HEK293T (cell line): ENCODE measurements around the gene CTXND1.

Experiments
- CTCF ChIA-PET: fragments of 350-600 bp; formaldehyde crosslinking; extraction: SDS; loops from one replicate; lab custom pipeline; 2021; ENCODE audit warnings: antibody characterized with exemption, inconsistent platforms; lab: Yijun Ruan, JAX
- POLR2A ChIA-PET: fragments of 350-600 bp; formaldehyde crosslinking; extraction: SDS; loops from one replicate; lab custom pipeline; 2020; ENCODE audit warnings: antibody characterized with exemption, inconsistent platforms; lab: Yijun Ruan, JAX
- DNase-seq: peaks from one replicate; pipeline ENCODE4 v3.0.0; 2012; ENCODE audit warnings: mixed read lengths; ENCODE audit errors: extremely low spot score
- ARNT ChIP-seq: fragments of 450-650 bp; IDR thresholded peaks from 2 replicates; pipeline ENCODE4 v1.6.1; 2017; ENCODE audit warnings: mild to moderate bottlenecking
- BHLHE40 ChIP-seq: fragments of 450-650 bp; IDR thresholded peaks from 2 replicates; pipeline ENCODE4 v1.6.1; 2016; ENCODE audit warnings: mild to moderate bottlenecking, moderate library complexity, borderline replicate concordance
- CTBP1 ChIP-seq: fragments of 450-650 bp; IDR thresholded peaks from 2 replicates; pipeline ENCODE4 v1.6.1; 2016; ENCODE audit warnings: borderline replicate concordance
- ELF4 ChIP-seq: fragments of 450-650 bp; IDR thresholded peaks from 2 replicates; pipeline ENCODE4 v1.6.1; 2017; ENCODE audit warnings: antibody characterized with exemption
- FOXA1 ChIP-seq: fragments of 450-650 bp; IDR thresholded peaks from 2 replicates; pipeline ENCODE4 v1.6.1; 2016; ENCODE audit warnings: mild to moderate bottlenecking
- FOXK2 ChIP-seq: fragments of 450-650 bp; IDR thresholded peaks from 2 replicates; pipeline ENCODE4 v1.6.1; 2016; ENCODE audit warnings: mild to moderate bottlenecking
- FOXM1 ChIP-seq: fragments of 450-650 bp; IDR thresholded peaks from 2 replicates; pipeline ENCODE4 v1.6.1; 2017; ENCODE audit warnings: mild to moderate bottlenecking, borderline replicate concordance
- HDGF ChIP-seq: fragments of 450-650 bp; IDR thresholded peaks from 2 replicates; pipeline ENCODE4 v1.6.1; 2017; ENCODE audit warnings: antibody characterized with exemption, borderline replicate concordance
- L3MBTL2 ChIP-seq: fragments of 450-650 bp; conservative IDR thresholded peaks from 2 replicates; pipeline ENCODE4 v1.6.1; 2016; ENCODE audit warnings: mild to moderate bottlenecking
- LEF1 ChIP-seq: fragments of 450-650 bp; IDR thresholded peaks from 2 replicates; pipeline ENCODE4 v1.6.1; 2017; ENCODE audit warnings: mild to moderate bottlenecking, borderline replicate concordance
- NFRKB ChIP-seq: fragments of 450-650 bp; IDR thresholded peaks from 2 replicates; pipeline ENCODE4 v1.6.1; 2016; ENCODE audit warnings: mild to moderate bottlenecking, moderate library complexity
- SP1 ChIP-seq: fragments of 450-650 bp; IDR thresholded peaks from 2 replicates; pipeline ENCODE4 v1.6.1; 2017
- SUZ12 ChIP-seq: fragments of 450-650 bp; IDR thresholded peaks from 2 replicates; pipeline ENCODE4 v1.6.1; 2016; ENCODE audit warnings: mild to moderate bottlenecking
- TARDBP ChIP-seq: fragments of 450-650 bp; IDR thresholded peaks from 2 replicates; pipeline ENCODE4 v1.6.1; 2016
- ZNF384 ChIP-seq: fragments of 450-650 bp; IDR thresholded peaks from 2 replicates; pipeline ENCODE4 v1.6.1; 2016
- TF ChIP-seq, protein P1 (sequence below): fragments of 450-650 bp; IDR thresholded peaks from 2 replicates; pipeline ENCODE4 v1.6.1; 2016

Gene CTXND1

DNA sequence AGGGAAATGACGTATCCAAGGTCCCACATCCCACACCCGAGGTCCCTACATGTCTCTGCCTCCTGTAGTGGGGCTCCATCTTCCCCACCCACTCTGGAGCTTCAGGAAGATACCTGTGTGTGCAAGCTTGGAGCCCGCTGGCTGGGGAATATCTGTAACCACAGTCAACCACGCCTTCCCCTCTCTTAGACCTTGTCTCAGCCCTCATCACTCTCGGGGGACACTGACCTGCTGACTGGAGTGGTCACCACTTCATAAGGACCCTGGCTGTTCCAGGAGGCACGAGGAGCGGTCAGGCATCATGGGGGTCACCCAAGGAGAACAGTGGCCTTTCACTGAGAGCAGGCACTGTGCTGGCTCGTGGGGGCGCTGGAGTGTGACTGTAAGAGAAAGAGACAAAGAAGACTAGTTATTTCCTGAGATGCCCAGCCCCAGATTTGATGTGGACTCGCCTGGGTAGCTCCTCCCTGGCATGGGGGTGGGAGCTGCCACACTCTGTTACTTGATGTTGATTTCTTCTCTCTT is 48.6 kb downstream of the CTXND1 start:
- POLR2A ChIA-PET = no interaction called here
- no peak for TF ChIP-seq ELF4
- TF ChIP-seq FOXK2 = no peak
- TF ChIP-seq BHLHE40 = no peak
- no peak for TF ChIP-seq ZNF384
- TF ChIP-seq, protein P1, sequence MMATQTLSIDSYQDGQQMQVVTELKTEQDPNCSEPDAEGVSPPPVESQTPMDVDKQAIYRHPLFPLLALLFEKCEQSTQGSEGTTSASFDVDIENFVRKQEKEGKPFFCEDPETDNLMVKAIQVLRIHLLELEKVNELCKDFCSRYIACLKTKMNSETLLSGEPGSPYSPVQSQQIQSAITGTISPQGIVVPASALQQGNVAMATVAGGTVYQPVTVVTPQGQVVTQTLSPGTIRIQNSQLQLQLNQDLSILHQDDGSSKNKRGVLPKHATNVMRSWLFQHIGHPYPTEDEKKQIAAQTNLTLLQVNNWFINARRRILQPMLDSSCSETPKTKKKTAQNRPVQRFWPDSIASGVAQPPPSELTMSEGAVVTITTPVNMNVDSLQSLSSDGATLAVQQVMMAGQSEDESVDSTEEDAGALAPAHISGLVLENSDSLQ = no peak
- no peak for TF ChIP-seq SUZ12
- no peak for TF ChIP-seq FOXA1
- TF ChIP-seq TARDBP = no peak
- TF ChIP-seq FOXM1 = no peak
- TF ChIP-seq SP1 = no peak
- no peak for TF ChIP-seq NFRKB
- TF ChIP-seq CTBP1 = no peak
- TF ChIP-seq HDGF = no peak
- TF ChIP-seq LEF1 = no peak
- TF ChIP-seq ARNT = no peak
- no peak for TF ChIP-seq L3MBTL2
- no peak for DNase-seq
- CTCF ChIA-PET = no interaction called here

DNA sequence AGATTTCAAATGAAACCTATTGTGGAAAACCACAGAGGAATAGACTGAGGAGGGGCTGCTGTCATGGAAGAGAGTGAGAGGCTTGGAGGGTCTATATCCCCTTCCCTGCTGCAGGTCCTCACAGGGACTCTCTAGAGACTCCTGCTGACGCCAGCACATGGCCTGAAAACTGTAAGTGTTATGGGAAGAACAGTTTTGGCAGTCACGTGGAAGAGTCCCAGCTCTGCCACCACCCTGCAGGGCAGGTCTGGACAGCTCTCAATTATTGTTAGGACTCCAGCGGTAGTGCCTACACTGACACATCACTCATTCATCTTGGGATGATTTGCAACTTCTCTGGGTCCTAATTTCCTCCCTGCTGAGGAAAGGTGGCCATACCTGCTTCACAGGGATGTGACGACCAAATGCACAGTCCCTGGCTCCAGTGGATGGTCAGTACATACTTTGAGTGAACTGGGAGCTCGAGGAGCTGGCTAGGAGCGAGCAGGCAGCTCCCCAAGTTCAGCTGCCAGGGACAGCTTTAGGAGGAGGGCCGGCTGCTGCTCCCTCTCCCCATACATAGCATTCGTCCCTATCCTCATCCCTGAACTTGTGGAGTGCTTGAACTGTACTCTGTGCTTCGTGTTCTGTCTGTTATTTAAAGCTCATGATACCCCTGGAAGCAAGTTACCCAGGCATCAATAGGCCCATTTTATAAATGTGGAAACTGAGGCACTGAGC is 49.2 kb downstream of the CTXND1 start:
- CTCF ChIA-PET = no interaction called here
- TF ChIP-seq ELF4 (no peak), HDGF (no peak), ZNF384 (no peak), LEF1 (no peak), ARNT (no peak), NFRKB (no peak), TARDBP (no peak), SP1 (no peak), FOXA1 (no peak), SUZ12 (no peak), L3MBTL2 (no peak), CTBP1 (no peak)
- TF ChIP-seq, protein P1 = no peak
- POLR2A ChIA-PET = no interaction called here
- no peak for DNase-seq

DNA sequence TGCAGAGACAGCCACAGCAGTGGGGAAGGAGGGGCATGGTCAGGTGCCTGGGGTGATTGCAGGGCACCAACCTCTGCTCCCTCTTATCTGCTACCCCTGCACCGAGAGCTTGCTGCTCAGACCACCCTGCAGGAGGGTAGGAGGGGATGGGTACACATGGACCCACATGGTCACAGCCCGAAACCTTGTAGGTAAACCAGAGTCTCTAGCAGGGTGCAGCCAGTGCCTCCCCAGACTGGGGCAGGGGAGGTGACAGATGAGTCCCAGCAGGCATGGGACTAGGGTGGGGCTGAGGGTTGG is 50.0 kb downstream of the CTXND1 start:
- TF ChIP-seq HDGF = no peak
- no peak for TF ChIP-seq LEF1
- no peak for TF ChIP-seq BHLHE40
- no peak for TF ChIP-seq SP1
- no peak for TF ChIP-seq FOXK2
- TF ChIP-seq ELF4 = no peak
- TF ChIP-seq CTBP1 = no peak
- no peak for TF ChIP-seq SUZ12
- no peak for TF ChIP-seq L3MBTL2
- no peak for TF ChIP-seq NFRKB
- TF ChIP-seq FOXA1 = no peak
- TF ChIP-seq TARDBP = no peak
- no peak for TF ChIP-seq ARNT
- TF ChIP-seq ZNF384 = no peak
- ChIA-PET CTCF (no interaction called here), POLR2A (no interaction called here)
- no peak for DNase-seq

DNA sequence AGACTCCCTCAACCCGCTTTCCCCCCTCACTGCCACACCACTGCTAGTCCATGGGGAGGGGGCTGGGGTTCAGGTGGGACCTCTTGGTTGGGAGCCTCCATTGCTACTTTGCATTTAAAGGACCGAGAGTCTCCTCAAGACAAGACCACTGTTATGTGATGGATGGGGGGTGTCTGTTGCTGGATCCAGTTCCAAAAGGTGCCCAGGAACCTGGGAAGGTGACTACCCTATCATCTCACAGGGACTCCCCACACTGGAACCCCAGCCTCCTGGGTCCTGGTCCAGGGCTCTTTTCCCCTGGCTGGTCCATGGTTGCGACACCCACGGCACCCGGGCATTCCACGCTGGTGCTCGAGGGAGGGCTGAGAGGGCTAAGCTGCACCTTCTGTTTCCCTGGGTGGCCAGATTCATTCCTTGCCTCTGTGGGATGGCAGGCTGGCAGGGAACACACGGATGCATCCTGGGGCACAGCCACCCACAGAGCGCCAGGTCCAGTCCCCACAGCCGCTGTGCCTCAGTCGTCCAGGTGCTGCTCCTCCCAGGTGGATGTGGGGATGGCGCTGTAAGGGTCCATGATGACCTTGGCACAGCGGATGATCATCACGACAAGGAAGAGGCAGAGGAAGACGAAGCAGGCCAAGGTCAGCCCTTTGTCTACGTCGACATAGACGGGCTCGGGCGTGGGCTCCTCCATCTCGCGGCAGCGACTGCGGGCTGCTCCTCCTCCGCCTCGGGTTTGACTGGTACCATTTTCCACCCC is 50.6 kb downstream of the CTXND1 start:
- TF ChIP-seq, protein P1 = no peak
- no peak for TF ChIP-seq SP1
- no peak for TF ChIP-seq ARNT
- no peak for TF ChIP-seq FOXA1
- no peak for TF ChIP-seq LEF1
- TF ChIP-seq L3MBTL2 = no peak
- no peak for TF ChIP-seq HDGF
- no peak for TF ChIP-seq CTBP1
- TF ChIP-seq ELF4 = no peak
- no peak for TF ChIP-seq SUZ12
- TF ChIP-seq FOXK2 = no peak
- no peak for TF ChIP-seq FOXM1
- no peak for TF ChIP-seq BHLHE40
- TF ChIP-seq ZNF384 = no peak
- TF ChIP-seq NFRKB = no peak
- no peak for TF ChIP-seq TARDBP
- POLR2A ChIA-PET = no interaction called here
- DNase-seq = no peak
- CTCF ChIA-PET = no interaction called here

DNA sequence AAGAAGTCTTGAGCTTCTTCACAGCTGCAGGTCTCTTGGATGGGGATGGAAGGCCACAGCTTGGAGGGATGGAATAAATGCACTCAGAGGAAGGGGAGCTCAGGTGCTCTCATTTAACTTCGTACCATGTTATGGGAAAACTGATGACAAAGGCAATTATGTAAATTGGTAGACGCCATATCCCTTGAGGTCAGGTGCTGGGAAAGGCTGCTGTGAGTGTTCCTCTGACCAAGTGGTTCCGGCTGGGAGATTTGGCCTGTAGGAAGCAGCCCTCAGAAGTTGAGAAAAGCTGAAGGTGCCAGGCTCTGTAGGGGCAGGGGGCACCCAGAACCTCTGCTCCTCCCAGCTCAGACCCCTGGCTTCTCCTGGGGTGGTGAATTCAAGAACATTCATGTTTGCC is 52.1 kb downstream of the CTXND1 start:
- ChIA-PET POLR2A (no interaction called here), CTCF (no interaction called here)
- TF ChIP-seq, protein P1 = no peak
- no peak for TF ChIP-seq L3MBTL2
- no peak for TF ChIP-seq FOXA1
- TF ChIP-seq SUZ12 = no peak
- TF ChIP-seq LEF1 = no peak
- TF ChIP-seq ZNF384 = no peak
- TF ChIP-seq HDGF = no peak
- no peak for TF ChIP-seq ARNT
- no peak for TF ChIP-seq CTBP1
- no peak for TF ChIP-seq BHLHE40
- TF ChIP-seq NFRKB = no peak
- no peak for DNase-seq
